LoVo (cell line): Measurements from ENCODE around the gene ADCY1.
"Not testable (repeated sequence)": the region's sequence is repeated elsewhere in the genome, so short reads cannot be mapped to it uniquely, and the experiment has no call there.

Experiments
- DNase-seq: peaks from one replicate; pipeline ENCODE4 v3.0.0-alpha.2; 2016; ENCODE audit warnings: low spot score

Gene ADCY1

GRCh38 chr7:45712872-45713668 lies 138.9 kb downstream of the ADCY1 start:
- no peak for DNase-seq

GRCh38 chr7:45713669-45714520 lies 139.7 kb downstream of the ADCY1 start:
- DNase-seq = no peak

- no peak for DNase-seq
Observed at GRCh38 chr7:45714521-45714820, 140.3 kb downstream of the ADCY1 start.

GRCh38 chr7:45715471-45716352 lies 141.5 kb downstream of the ADCY1 start:
- no peak for DNase-seq

GRCh38 chr7:45716380-45717203 lies 142.4 kb downstream of the ADCY1 start:
- no peak for DNase-seq

GRCh38 chr7:45717537-45718235 lies 143.5 kb downstream of the ADCY1 start:
- no peak for DNase-seq

- no peak for DNase-seq
Observed at GRCh38 chr7:45718464-45719330, 144.5 kb downstream of the ADCY1 start.

- no peak for DNase-seq
Observed at GRCh38 chr7:45720989-45721388, 146.8 kb downstream of the ADCY1 start.

GRCh38 chr7:45721686-45722598 lies 147.8 kb downstream of the ADCY1 start:
- no peak for DNase-seq

GRCh38 chr7:45725231-45725630 lies 151.1 kb downstream of the ADCY1 start:
- DNase-seq = not testable (repeated sequence)

- DNase-seq = no peak
Observed at GRCh38 chr7:45726883-45727282, 152.7 kb downstream of the ADCY1 start.

GRCh38 chr7:45731692-45732443 lies 157.7 kb downstream of the ADCY1 start:
- DNase-seq = peak; percentile 9

GRCh38 chr7:45738920-45739319 lies 164.8 kb downstream of the ADCY1 start:
- not testable (repeated sequence) for DNase-seq

GRCh38 chr7:45740573-45740972 lies 166.4 kb downstream of the ADCY1 start:
- not testable (repeated sequence) for DNase-seq

- not testable (repeated sequence) for DNase-seq
Observed at GRCh38 chr7:45748976-45749375, 174.8 kb downstream of the ADCY1 start.

GRCh38 chr7:45751352-45751751 lies 177.2 kb downstream of the ADCY1 start:
- DNase-seq = not testable (repeated sequence)

GRCh38 chr7:45756333-45756732 lies 182.2 kb downstream of the ADCY1 start:
- DNase-seq = not testable (repeated sequence)

GRCh38 chr7:45756757-45757156 lies 182.6 kb downstream of the ADCY1 start:
- not testable (repeated sequence) for DNase-seq
